ENCODE results near the gene PLCL1. TPM values are rescaled to one million over a fixed set of nuclear protein-coding genes. Genes with fewer than 3 reads are reported as not detected.

The PLCL1 gene
- total RNA-seq, 1 experiment from 2014 or later = 0.07 TPM

DNA sequence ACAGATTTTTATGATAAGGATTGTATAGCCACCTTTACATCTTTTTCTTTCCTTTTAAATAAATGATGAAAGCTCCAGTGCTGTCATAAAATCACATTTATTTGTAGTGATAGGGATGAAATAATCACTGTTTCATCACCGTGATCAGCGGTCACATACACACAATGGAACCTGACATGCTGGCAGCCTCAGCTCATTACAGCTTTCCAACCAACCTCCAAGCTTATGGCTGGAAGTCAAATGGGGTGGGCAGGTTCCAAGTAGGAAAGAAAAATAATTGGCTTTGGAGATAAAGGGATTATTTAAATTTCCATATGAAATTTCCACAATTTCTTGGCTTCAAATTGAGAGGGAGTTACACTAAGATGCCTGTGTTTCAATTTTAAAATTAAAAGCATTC lies 251.3 kb downstream of the PLCL1 start:
- TF ChIP-seq, protein P1, sequence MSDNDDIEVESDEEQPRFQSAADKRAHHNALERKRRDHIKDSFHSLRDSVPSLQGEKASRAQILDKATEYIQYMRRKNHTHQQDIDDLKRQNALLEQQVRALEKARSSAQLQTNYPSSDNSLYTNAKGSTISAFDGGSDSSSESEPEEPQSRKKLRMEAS (IDR thresholded peaks at IDR 0.05) = no peak
- TF ChIP-seq EZH2phosphoT487 (IDR thresholded peaks at IDR 0.05; ENCODE audit: borderline replicate concordance) (no peak), CEBPB (IDR thresholded peaks at IDR 0.05; ENCODE audit: low read depth) (no peak), ELF1 (IDR thresholded peaks at IDR 0.05; ENCODE audit: borderline replicate concordance, low read depth) (no peak), POLR2A (IDR thresholded peaks at IDR 0.05; ENCODE audit: borderline replicate concordance, extremely low read depth, insufficient read depth, insufficient read length) (no peak), YY1 (IDR thresholded peaks at IDR 0.05; ENCODE audit: extremely low read depth, insufficient replicate concordance, low read depth, low read length) (no peak), ZNF274 (IDR thresholded peaks at IDR 0.05; ENCODE audit: low read depth, low read length) (no peak), ATF3 (IDR thresholded peaks at IDR 0.05) (no peak), POLR2AphosphoS5 (IDR thresholded peaks at IDR 0.05; ENCODE audit: low read depth, low read length) (no peak), ZFX (IDR thresholded peaks at IDR 0.05) (no peak), JUND (IDR thresholded peaks at IDR 0.05) (no peak), TCF7L2 (IDR thresholded peaks at IDR 0.05; ENCODE audit: borderline replicate concordance, extremely low read depth, insufficient read depth, insufficient read length) (no peak)
- TF ChIP-seq, protein P2, sequence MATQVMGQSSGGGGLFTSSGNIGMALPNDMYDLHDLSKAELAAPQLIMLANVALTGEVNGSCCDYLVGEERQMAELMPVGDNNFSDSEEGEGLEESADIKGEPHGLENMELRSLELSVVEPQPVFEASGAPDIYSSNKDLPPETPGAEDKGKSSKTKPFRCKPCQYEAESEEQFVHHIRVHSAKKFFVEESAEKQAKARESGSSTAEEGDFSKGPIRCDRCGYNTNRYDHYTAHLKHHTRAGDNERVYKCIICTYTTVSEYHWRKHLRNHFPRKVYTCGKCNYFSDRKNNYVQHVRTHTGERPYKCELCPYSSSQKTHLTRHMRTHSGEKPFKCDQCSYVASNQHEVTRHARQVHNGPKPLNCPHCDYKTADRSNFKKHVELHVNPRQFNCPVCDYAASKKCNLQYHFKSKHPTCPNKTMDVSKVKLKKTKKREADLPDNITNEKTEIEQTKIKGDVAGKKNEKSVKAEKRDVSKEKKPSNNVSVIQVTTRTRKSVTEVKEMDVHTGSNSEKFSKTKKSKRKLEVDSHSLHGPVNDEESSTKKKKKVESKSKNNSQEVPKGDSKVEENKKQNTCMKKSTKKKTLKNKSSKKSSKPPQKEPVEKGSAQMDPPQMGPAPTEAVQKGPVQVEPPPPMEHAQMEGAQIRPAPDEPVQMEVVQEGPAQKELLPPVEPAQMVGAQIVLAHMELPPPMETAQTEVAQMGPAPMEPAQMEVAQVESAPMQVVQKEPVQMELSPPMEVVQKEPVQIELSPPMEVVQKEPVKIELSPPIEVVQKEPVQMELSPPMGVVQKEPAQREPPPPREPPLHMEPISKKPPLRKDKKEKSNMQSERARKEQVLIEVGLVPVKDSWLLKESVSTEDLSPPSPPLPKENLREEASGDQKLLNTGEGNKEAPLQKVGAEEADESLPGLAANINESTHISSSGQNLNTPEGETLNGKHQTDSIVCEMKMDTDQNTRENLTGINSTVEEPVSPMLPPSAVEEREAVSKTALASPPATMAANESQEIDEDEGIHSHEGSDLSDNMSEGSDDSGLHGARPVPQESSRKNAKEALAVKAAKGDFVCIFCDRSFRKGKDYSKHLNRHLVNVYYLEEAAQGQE (IDR thresholded peaks at IDR 0.05; ENCODE audit: low read depth) = no peak
- RAD21 ChIA-PET (ENCODE audit: low non-redundant PET in 1 of 2, low total read pairs in 2 of 2, uncharacterized antibody in 2 of 2, unreplicated experiment in 2 of 2) = no interaction called here

More for the DNA sequence above, 251.3 kb downstream of the PLCL1 start:
- Histone ChIP-seq H3K27me3 (ENCODE audit: insufficient read depth, low read length) (peaks cover 26% of the 10 kb centered on the region; the same call in 1 of the 2 replicates), H3K36me3 (ENCODE audit: control insufficient read depth in 1 of 2, insufficient read depth in 2 of 2, low read length in 2 of 2) (no peaks in the 10 kb centered on the region), H3K4me2 (ENCODE audit: low read length) (no peak overlapping the region), H3K4me3 (replicated peaks in 1 of 2; ENCODE audit: low read depth in 1 of 2, low read length in 2 of 2) (no peak overlapping the region), H4K20me1 (ENCODE audit: insufficient read depth) (no peaks in the 10 kb centered on the region), H2AFZ (ENCODE audit: low read depth, low read length, poor library complexity, severe bottlenecking) (no peak overlapping the region), H3K27ac (ENCODE audit: low read depth, low read length) (no peak overlapping the region), H3K9ac (ENCODE audit: low read length) (no peak overlapping the region), H3K9me3 (ENCODE audit: control insufficient read depth in 1 of 2, insufficient read depth in 1 of 2, low read depth in 1 of 2, low read length in 2 of 2) (no peaks in the 10 kb centered on the region), H3K4me1 (ENCODE audit: control insufficient read depth in 1 of 2, insufficient read depth in 2 of 2, low read length in 2 of 2) (no peaks in the 10 kb centered on the region), H3K9me2 (ENCODE audit: insufficient read depth) (no peaks in the 10 kb centered on the region), H3K79me2 (ENCODE audit: insufficient read depth, low read length) (no peaks in the 10 kb centered on the region)
- ATAC-seq (no peak), DNase-seq (ENCODE audit: low read depth, low spot score) (no peak)
- ChIA-PET CTCF (interaction anchor here (1.0 kb wide), 1 partner anchor 242 kb away, joined by 3 read pairs; no protein-coding TSS in a partner anchor), POLR2A (no interaction called here)
- BruUV-seq (replicated peaks) = no TSS peak
- intact Hi-C loops (cut with micrococcal nuclease) = no loop called here

All from HCT116 (cell line).